ENCODE results near the gene AGK. TPM values are rescaled to one million over a fixed set of nuclear protein-coding genes. Genes with fewer than 3 reads are reported as not detected.

Gene AGK, protein sequence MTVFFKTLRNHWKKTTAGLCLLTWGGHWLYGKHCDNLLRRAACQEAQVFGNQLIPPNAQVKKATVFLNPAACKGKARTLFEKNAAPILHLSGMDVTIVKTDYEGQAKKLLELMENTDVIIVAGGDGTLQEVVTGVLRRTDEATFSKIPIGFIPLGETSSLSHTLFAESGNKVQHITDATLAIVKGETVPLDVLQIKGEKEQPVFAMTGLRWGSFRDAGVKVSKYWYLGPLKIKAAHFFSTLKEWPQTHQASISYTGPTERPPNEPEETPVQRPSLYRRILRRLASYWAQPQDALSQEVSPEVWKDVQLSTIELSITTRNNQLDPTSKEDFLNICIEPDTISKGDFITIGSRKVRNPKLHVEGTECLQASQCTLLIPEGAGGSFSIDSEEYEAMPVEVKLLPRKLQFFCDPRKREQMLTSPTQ
- total RNA-seq = 26.1 and 30.2 TPM in 2 replicates
- 22.6 TPM for total RNA-seq (2013)
- polyA plus RNA-seq = 11.9 and 12.8 TPM in 2 replicates
- polyA minus RNA-seq = 15.3 and 17.6 TPM in 2 replicates

- Histone ChIP-seq H3K9me3 (ENCODE audit: control extremely low read depth in 1 of 3, control insufficient read depth in 2 of 3, insufficient read depth in 1 of 3, low read length in 2 of 3) (peaks cover 0 to 4% (median 0%) of the 10 kb centered on the region in 3 donors), H3K4me2 (replicated peaks; ENCODE audit: low read depth, low read length, poor library complexity, severe bottlenecking) (peak within 1 kb of the TSS; percentile 75), H4K20me1 (ENCODE audit: control insufficient read depth, insufficient read depth, low read length, poor library complexity, severe bottlenecking) (no peaks in the 10 kb centered on the region), H2AFZ (ENCODE audit: insufficient read depth, low read depth, low read length, poor library complexity, severe bottlenecking) (peak within 1 kb of the TSS; percentile 91), H3K79me2 (ENCODE audit: control insufficient read depth, insufficient read depth, low read length) (peaks cover 10% of the 10 kb centered on the region), H3K36me3 (replicated peaks in 1 of 2; ENCODE audit: control extremely low read depth in 1 of 2, control insufficient read depth in 1 of 2, extremely low read depth in 1 of 2, insufficient read depth in 2 of 2, low read length in 1 of 2) (peaks cover 2% of the 10 kb centered on the region in 2 experiments), H3K4me3 (ENCODE audit: control extremely low read depth in 1 of 5, extremely low read depth in 1 of 5, insufficient read depth in 1 of 5, low read depth in 2 of 5, low read length in 4 of 5) (peak within 1 kb of the TSS; percentile 49 to 80 (median 75)), H3K27me3 (replicated peaks in 1 of 4; ENCODE audit: control extremely low read depth in 1 of 4, control insufficient read depth in 3 of 4, insufficient read depth in 4 of 4, low read length in 3 of 4) (no peaks in the 10 kb centered on the region), H3K9ac (ENCODE audit: low read length) (peak within 1 kb of the TSS; percentile 97), H3K4me1 (ENCODE audit: control insufficient read depth in 2 of 2, insufficient read depth in 2 of 2, low read length in 2 of 2) (peaks cover 12% of the 10 kb centered on the region in 2 donors), H3K27ac (ENCODE audit: low read length in 2 of 2) (peak within 1 kb of the TSS in 1 of 2 donors; percentile 78)
- Mint-ChIP-seq H3K27ac (peak within 1 kb of the TSS; percentile 75), H3K27me3 (no peaks in the 10 kb centered on the region), H3K4me1 (peaks cover 29% of the 10 kb centered on the region), H3K4me3 (peak within 1 kb of the TSS; percentile 87), H3K9me3 (ENCODE audit: insufficient read depth) (no peaks in the 10 kb centered on the region)
- WGBS (ENCODE audit: insufficient coverage) = under 1% methylated on average over 64 of the region's 66 CpGs
- ChIA-PET POLR2A (interaction anchor here (0.6 kb wide), 1 partner anchor 150 kb away, joined by 3 read pairs; no protein-coding TSS in a partner anchor), CTCF (interaction anchor here (1.5 kb wide), 1 partner anchor 18 kb away, joined by 7 read pairs; no protein-coding TSS in a partner anchor)
- peak; percentile 87 for ATAC-seq (ENCODE audit: low read depth)
- intact Hi-C loops (cut with micrococcal nuclease) = loop anchor here (1.0 to 5.0 kb wide), 3 partner anchors 101 to 187 kb away; partner anchors contain the start of gene SSBP1
- DNase-seq = peak; percentile 75
- TF ChIP-seq CTCF (IDR thresholded peaks at IDR 0.05) = no peak
- TF ChIP-seq EZH2 (IDR thresholded peaks at IDR 0.05; ENCODE audit: borderline replicate concordance, insufficient read depth, low read depth, low read length, poor library complexity, severe bottlenecking) = no peak
These were observed at the start of gene AGK for GRCh38 chr7:141551094-141551781. TSS of gene AGK (plus strand) at chr7:141551410. CDS start at chr7:141555467, 4,057 bp downstream.
